ENCODE measurements around the gene RGL3. TPM values are rescaled to one million over a fixed set of nuclear protein-coding genes. Genes with fewer than 3 reads are reported as not detected.
A peak's percentile ranks its signal among the peaks of the same experiment; 100 is the strongest.

Gene RGL3
- total RNA-seq, 1 experiment from 2014 or later: 65.9 TPM

- TF ChIP-seq CTCF (conservative IDR thresholded peaks at IDR 0.05): no peak
- H3K27ac Mint-ChIP-seq: no peak overlapping the region
These were observed 34.4 kb downstream of the RGL3 start for GRCh38 chr19:11384778-11385129.

More at GRCh38 chr19:11384778-11385129, 34.4 kb downstream of the RGL3 start:
- H4K91ac ChIP-seq (ENCODE audit: insufficient read length, low read depth, low read length): no peak overlapping the region
- Mint-ChIP-seq H3K4me1 (peaks cover 9 to 21% of the 10 kb centered on the region in 2 experiments), H3K9me3 (no peaks in the 10 kb centered on the region), H3K36me3 (ENCODE audit: insufficient read depth in 1 of 3, low read depth in 3 of 3) (peaks cover 1 to 5% (median 2%) of the 10 kb centered on the region in 3 experiments; a peak in 5 of 7 replicates), H3K27me3 (ENCODE audit: low read depth) (peaks cover 2% of the 10 kb centered on the region; the same call in 1 of the 2 replicates), H3K4me3 (peak overlapping the region in 1 of 2 experiments; percentile 95; a peak in 3 of 5 replicates)
- no peak overlapping the region for H2BK120ac ChIP-seq (ENCODE audit: low read depth, low read length, poor library complexity, severe bottlenecking)
- no peak overlapping the region for H2BK12ac ChIP-seq (ENCODE audit: insufficient read length, low read depth, low read length)
- H2BK15ac ChIP-seq (ENCODE audit: low read depth, low read length): no peak overlapping the region
- no peak overlapping the region for H4K8ac ChIP-seq (replicated peaks; ENCODE audit: insufficient read length, low read depth, low read length)
- no peak for DNase-seq
- no CpG with 5 or more reads among the region's 5 CpGs for WGBS (ENCODE audit: extremely low coverage, insufficient read length, low lambda C conversion rate)
- peak overlapping the region; percentile 86 for H3K4me2 ChIP-seq (ENCODE audit: insufficient read depth, insufficient read length, low read length)
- no peak overlapping the region for H3K27ac ChIP-seq (ENCODE audit: insufficient read length, low read depth, low read length)
- H2BK20ac ChIP-seq (ENCODE audit: low read depth, low read length, poor library complexity, severe bottlenecking): no peak overlapping the region
- no peaks in the 10 kb centered on the region for H3K4me1 ChIP-seq (ENCODE audit: insufficient read depth, low read length)
- no peak overlapping the region for H3T11ph ChIP-seq (ENCODE audit: low read length)
- no peak overlapping the region for H3K4ac ChIP-seq (ENCODE audit: low read depth, low read length)
- H4K5ac ChIP-seq (ENCODE audit: insufficient read length, low read depth, low read length): no peak overlapping the region
- H2BK5ac ChIP-seq (ENCODE audit: insufficient read length, low read length): no peak overlapping the region
- no peak overlapping the region for H2AFZ ChIP-seq (ENCODE audit: low read length)
- no peaks in the 10 kb centered on the region for H3K27me3 ChIP-seq (ENCODE audit: insufficient read depth, low read length)
- no peak overlapping the region for H3K9ac ChIP-seq (ENCODE audit: extremely low read depth, insufficient read length, low read length)
- H3K23ac ChIP-seq (ENCODE audit: insufficient read length, low read depth, low read length): no peak overlapping the region
- H3K56ac ChIP-seq (ENCODE audit: insufficient read length, low read depth, low read length): no peak overlapping the region
- no peaks in the 10 kb centered on the region for H3K9me3 ChIP-seq (ENCODE audit: control insufficient read depth, low read depth, low read length)
- H3K23me2 ChIP-seq (ENCODE audit: insufficient read length, low read depth, low read length, poor library complexity, severe bottlenecking): peaks cover 18% of the 10 kb centered on the region
- no peaks in the 10 kb centered on the region for H3K79me1 ChIP-seq (ENCODE audit: insufficient read depth, low read depth, low read length, poor library complexity, severe bottlenecking)
- H2AK5ac ChIP-seq (ENCODE audit: insufficient read length, low read length): no peak overlapping the region
- no peak overlapping the region for H3K18ac ChIP-seq (ENCODE audit: insufficient read length, low read depth, low read length)
- H4K20me1 ChIP-seq (ENCODE audit: control insufficient read depth, insufficient read depth, insufficient read length): peaks cover 4% of the 10 kb centered on the region
- no peaks in the 10 kb centered on the region for H3K79me2 ChIP-seq (ENCODE audit: insufficient read depth, low read length)
- H3K14ac ChIP-seq (ENCODE audit: insufficient read depth, low read length): no peak overlapping the region

All from H9 (cell line).